ENCODE data around the gene ZNF804A.

ZNF804A gene

GRCh38 chr2:184779777-184780176, 181.4 kb downstream of the ZNF804A start:
- Mint-ChIP-seq H3K4me1 (ENCODE audit: low read depth) (no peaks in the 10 kb centered on the region), H3K9me3 (peaks cover 8% of the 10 kb centered on the region), H3K4me3 (no peak overlapping the region), H3K36me3 (ENCODE audit: low read depth) (no peaks in the 10 kb centered on the region), H3K27ac (no peak overlapping the region), H3K27me3 (no peaks in the 10 kb centered on the region)
- no peak for DNase-seq

DNA sequence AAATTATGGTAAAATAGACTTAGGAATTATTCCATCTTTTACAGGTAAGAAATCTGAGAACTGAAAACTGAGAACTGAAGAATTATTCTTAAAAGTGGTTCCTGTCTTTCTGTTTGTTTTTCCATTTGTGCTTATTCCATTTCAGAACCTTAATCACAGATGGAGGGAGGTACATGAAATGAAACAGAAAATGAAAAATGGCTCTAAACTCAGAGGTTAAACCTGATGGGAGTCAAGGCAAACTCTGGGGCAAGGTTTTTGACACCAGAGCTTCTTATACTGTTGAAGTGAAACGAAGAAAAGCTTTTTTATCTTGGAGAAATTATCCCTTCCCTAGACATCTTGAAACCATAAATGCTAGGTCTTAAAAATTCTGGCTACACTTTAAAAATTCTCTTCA, 182.1 kb downstream of the ZNF804A start:
- Mint-ChIP-seq H3K4me1 (ENCODE audit: low read depth) (no peaks in the 10 kb centered on the region), H3K4me3 (no peak overlapping the region), H3K27me3 (no peaks in the 10 kb centered on the region), H3K9me3 (peaks cover 8% of the 10 kb centered on the region), H3K27ac (no peak overlapping the region), H3K36me3 (ENCODE audit: low read depth) (no peaks in the 10 kb centered on the region)
- DNase-seq = no peak

DNA sequence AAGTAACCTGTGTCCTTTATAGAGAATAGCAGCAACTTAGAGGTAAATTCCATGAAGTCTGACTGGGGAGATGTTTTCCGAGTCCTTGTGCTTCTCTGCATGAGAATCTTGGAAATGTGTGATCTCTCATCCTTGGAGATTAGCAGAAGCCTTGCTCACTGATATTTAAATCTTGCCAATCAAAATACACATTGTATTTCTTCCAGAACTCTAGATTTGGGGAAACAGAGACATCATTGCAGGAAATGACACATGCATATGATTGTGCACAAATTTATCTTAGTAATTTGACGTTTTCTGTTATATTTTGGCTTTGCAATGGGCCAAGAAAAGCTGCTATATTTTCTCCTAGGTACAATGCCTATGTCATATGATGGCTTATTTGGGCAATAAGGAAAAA, 182.6 kb downstream of the ZNF804A start:
- no peaks in the 10 kb centered on the region for H3K4me1 Mint-ChIP-seq (ENCODE audit: low read depth)
- H3K36me3 Mint-ChIP-seq (ENCODE audit: low read depth) = no peaks in the 10 kb centered on the region
- H3K9me3 Mint-ChIP-seq = peaks cover 8% of the 10 kb centered on the region
- H3K27me3 Mint-ChIP-seq = no peaks in the 10 kb centered on the region
- DNase-seq = no peak
- H3K4me3 Mint-ChIP-seq = no peak overlapping the region
- no peak overlapping the region for H3K27ac Mint-ChIP-seq

GRCh38 chr2:184783576-184783975, 185.2 kb downstream of the ZNF804A start:
- Mint-ChIP-seq H3K4me3 (no peak overlapping the region), H3K27ac (no peak overlapping the region), H3K27me3 (no peaks in the 10 kb centered on the region), H3K36me3 (ENCODE audit: low read depth) (no peaks in the 10 kb centered on the region), H3K9me3 (peaks cover 6% of the 10 kb centered on the region), H3K4me1 (ENCODE audit: low read depth) (no peaks in the 10 kb centered on the region)
- DNase-seq = no peak

DNA sequence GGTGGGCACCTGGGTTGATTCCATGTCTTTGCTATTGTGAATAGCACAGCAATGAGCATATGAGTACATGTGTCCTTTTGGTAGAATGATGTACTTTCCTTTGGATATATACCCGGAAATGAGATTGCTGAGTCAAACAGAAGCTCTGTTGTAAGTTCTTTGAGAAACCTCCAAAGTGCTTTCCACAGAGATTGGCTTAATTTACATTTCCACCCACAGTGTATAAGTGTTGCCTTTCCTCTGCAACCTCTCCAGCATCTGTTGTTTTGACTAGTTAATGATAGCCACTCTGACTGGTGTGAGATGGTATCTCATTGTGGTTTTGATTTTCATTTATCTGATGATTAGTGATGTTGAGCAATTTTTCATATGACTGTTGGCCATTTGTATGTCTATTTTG, 194.8 kb downstream of the ZNF804A start:
- no peak for DNase-seq
- Mint-ChIP-seq H3K36me3 (ENCODE audit: low read depth) (no peaks in the 10 kb centered on the region), H3K27ac (no peak overlapping the region), H3K9me3 (peaks cover 20% of the 10 kb centered on the region), H3K27me3 (no peaks in the 10 kb centered on the region), H3K4me3 (no peak overlapping the region), H3K4me1 (ENCODE audit: low read depth) (no peaks in the 10 kb centered on the region)

- H3K36me3 Mint-ChIP-seq (ENCODE audit: low read depth) = no peaks in the 10 kb centered on the region
- H3K9me3 Mint-ChIP-seq = peaks cover 9% of the 10 kb centered on the region
- no peak for DNase-seq
- H3K27me3 Mint-ChIP-seq = no peaks in the 10 kb centered on the region
- H3K27ac Mint-ChIP-seq = no peak overlapping the region
- no peaks in the 10 kb centered on the region for H3K4me1 Mint-ChIP-seq (ENCODE audit: low read depth)
- H3K4me3 Mint-ChIP-seq = no peak overlapping the region
Measured at GRCh38 chr2:184799379-184799778, 201.1 kb downstream of the ZNF804A start.

DNA sequence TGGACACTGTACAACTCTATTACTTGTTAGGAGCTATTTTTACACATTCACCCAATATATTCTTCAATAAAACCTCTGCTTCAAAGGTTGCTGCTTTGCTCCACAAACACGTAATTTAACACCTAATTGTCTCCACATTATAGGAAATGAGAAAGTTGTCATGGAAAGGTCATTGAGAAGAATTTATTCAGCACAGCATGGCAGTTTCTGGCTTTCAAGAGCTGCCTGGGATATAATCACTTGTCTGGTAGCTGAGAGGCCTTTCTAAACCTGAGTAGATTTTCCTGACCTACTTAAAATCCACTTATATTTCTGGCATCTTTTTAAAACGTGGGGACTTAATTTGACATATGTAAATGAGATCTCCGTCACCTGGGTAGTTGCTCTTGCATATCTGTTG, 216.1 kb downstream of the ZNF804A start:
- Mint-ChIP-seq H3K4me1 (ENCODE audit: low read depth) (no peaks in the 10 kb centered on the region), H3K27me3 (no peaks in the 10 kb centered on the region), H3K36me3 (ENCODE audit: low read depth) (no peaks in the 10 kb centered on the region), H3K4me3 (no peak overlapping the region), H3K27ac (no peak overlapping the region), H3K9me3 (peaks cover 9% of the 10 kb centered on the region)
- no peak for DNase-seq

DNA sequence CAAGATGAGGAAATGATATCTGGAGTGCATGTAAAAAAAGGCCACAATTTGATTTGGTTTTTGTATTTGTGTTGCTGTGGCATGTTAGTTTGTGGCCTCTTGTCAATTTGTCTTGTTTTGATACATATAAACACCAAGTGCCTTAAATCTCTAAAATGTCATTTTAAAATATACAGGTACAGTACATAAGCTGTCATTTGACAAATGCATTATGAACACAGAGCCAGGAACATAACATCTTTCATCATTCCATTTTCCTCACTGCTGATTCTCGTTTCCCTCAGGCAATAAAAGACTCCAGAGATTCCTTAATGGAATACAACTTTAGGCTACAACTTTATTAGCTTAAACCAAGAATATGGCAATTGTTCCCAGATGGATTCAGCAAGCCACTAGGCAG, 217.5 kb downstream of the ZNF804A start:
- Mint-ChIP-seq H3K27me3 (no peaks in the 10 kb centered on the region), H3K4me3 (no peak overlapping the region), H3K9me3 (peaks cover 16% of the 10 kb centered on the region), H3K4me1 (ENCODE audit: low read depth) (no peaks in the 10 kb centered on the region), H3K36me3 (ENCODE audit: low read depth) (no peaks in the 10 kb centered on the region), H3K27ac (no peak overlapping the region)
- no peak for DNase-seq

DNA sequence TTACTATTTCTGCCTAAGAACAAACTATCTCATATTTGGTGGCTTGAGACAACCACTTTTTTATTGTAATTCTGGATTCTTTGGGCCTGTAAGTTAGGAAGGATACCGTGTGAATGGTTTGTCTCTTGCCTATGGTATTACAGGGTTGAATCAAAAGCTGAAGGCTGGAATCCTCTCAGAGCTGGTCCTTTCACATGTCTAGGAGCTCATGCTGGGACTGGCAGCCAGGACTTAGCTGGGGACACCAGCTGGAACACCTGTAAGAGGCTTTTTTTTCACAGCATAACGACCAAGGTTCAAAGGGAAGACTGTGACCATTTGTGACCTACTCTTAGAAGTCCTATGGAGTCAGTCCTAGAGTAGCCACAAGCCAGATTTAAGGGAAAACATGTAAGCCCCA, 226.3 kb downstream of the ZNF804A start:
- Mint-ChIP-seq H3K4me1 (ENCODE audit: low read depth) (no peaks in the 10 kb centered on the region), H3K9me3 (peaks cover 10% of the 10 kb centered on the region), H3K4me3 (no peak overlapping the region), H3K27me3 (no peaks in the 10 kb centered on the region), H3K27ac (no peak overlapping the region), H3K36me3 (ENCODE audit: low read depth) (no peaks in the 10 kb centered on the region)
- no peak for DNase-seq

- Mint-ChIP-seq H3K27me3 (no peaks in the 10 kb centered on the region), H3K27ac (no peak overlapping the region), H3K36me3 (ENCODE audit: low read depth) (no peaks in the 10 kb centered on the region), H3K4me3 (no peak overlapping the region), H3K9me3 (no peaks in the 10 kb centered on the region), H3K4me1 (ENCODE audit: low read depth) (no peaks in the 10 kb centered on the region)
- no peak for DNase-seq
Measured at GRCh38 chr2:184830531-184830930, 232.2 kb downstream of the ZNF804A start.

DNA sequence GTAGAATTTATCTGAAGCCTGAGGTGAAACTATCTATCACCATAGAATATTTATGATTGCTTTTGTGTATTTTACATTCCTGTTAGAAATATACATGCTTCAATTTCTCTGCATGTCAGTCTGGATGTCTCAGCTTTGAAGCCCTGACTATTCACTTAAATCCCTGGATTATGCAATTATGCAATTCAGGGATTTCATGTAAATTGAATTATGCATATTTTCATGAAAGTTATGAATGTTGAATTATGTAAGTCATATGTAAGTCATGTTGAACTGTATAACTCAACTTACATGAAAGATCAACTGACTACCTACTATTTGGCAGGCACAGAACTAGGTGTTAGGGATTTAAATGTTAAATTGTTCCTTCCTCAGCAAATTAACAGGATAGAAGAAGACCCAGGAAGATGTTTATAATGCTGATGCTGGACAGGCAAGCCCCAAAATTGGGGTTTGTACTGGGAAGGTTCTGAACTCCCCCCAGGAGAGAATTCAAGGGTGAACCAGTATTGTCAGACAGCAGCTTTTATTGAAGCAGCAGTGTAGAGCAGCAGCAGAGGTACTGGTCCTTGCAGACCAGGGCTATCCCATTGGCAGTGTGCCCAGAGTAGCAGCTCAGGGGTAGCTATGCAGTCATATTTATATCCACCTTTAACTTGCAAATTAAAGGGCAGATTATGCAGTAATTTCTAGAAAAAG, 236.5 kb downstream of the ZNF804A start:
- H3K27ac Mint-ChIP-seq = no peak overlapping the region
- no peaks in the 10 kb centered on the region for H3K27me3 Mint-ChIP-seq
- H3K36me3 Mint-ChIP-seq (ENCODE audit: low read depth) = no peaks in the 10 kb centered on the region
- H3K4me1 Mint-ChIP-seq (ENCODE audit: low read depth) = no peaks in the 10 kb centered on the region
- DNase-seq = no peak
- no peak overlapping the region for H3K4me3 Mint-ChIP-seq
- H3K9me3 Mint-ChIP-seq = no peaks in the 10 kb centered on the region

- H3K4me3 Mint-ChIP-seq = no peak overlapping the region
- no peaks in the 10 kb centered on the region for H3K27me3 Mint-ChIP-seq
- H3K4me1 Mint-ChIP-seq (ENCODE audit: low read depth) = no peaks in the 10 kb centered on the region
- H3K9me3 Mint-ChIP-seq = no peaks in the 10 kb centered on the region
- H3K27ac Mint-ChIP-seq = no peak overlapping the region
- DNase-seq = no peak
- no peaks in the 10 kb centered on the region for H3K36me3 Mint-ChIP-seq (ENCODE audit: low read depth)
Measured at GRCh38 chr2:184835398-184835715, 237.0 kb downstream of the ZNF804A start.

DNA sequence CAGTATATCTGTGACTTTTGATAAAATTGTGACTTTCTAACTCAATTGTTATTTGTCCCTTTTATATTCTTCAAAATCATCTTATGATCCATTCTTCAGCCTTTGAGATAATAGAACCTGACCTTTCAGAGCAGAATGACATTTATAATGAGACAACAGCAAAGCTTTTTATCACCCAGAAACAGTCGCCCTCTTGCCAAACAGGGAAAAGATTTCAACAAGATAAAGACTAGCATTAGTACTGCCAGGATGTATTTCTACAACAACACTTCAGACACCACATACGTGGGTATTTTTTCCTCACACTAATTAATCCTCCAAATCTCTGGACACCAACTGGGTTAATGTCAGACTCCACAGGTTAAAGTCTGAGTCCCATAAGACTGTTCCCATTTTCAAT, 249.0 kb downstream of the ZNF804A start:
- DNase-seq = no peak
- Mint-ChIP-seq H3K36me3 (ENCODE audit: low read depth) (no peaks in the 10 kb centered on the region), H3K9me3 (peaks cover 6% of the 10 kb centered on the region), H3K4me1 (ENCODE audit: low read depth) (no peaks in the 10 kb centered on the region), H3K27ac (no peak overlapping the region), H3K4me3 (no peak overlapping the region), H3K27me3 (no peaks in the 10 kb centered on the region)

DNA sequence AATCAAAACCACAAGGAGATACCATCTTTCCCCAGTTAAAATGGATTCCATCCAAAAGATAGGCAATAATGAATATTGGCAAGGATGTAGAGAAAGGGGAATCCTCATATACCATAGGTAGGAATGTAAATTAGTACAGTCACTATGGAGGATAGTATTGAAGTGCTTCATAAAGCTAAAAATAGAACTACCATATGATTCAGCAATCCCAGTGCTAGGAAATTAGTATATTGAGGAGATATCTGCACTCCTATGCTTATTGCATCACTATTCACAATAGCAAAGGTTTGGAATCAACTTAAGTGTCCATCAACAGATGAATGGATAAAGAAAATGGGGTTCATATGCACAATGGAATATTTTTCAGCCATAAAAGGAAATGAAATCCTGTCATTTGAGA, 251.2 kb downstream of the ZNF804A start:
- DNase-seq = no peak
- H3K4me3 Mint-ChIP-seq = no peak overlapping the region
- H3K36me3 Mint-ChIP-seq (ENCODE audit: low read depth) = no peaks in the 10 kb centered on the region
- no peaks in the 10 kb centered on the region for H3K4me1 Mint-ChIP-seq (ENCODE audit: low read depth)
- H3K9me3 Mint-ChIP-seq = peaks cover 6% of the 10 kb centered on the region
- H3K27ac Mint-ChIP-seq = no peak overlapping the region
- H3K27me3 Mint-ChIP-seq = no peaks in the 10 kb centered on the region

DNA sequence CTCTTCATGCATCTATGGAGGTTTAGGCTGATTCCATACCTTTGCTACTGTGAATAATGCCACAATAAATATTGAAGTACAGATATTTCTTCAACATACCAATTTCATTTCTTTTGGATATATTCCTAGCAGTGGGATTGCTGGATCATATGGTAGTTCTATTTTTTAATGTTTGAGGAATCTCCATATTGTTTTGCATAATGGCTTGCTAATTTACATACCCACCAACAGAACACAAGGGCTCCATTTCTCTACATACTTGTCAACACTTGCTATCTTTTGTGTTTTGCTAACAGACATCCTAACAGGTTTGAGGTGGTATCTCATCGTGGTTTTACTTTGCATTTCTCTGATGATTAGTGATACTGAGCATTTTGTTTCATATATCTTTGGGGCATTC, 253.2 kb downstream of the ZNF804A start:
- Mint-ChIP-seq H3K36me3 (ENCODE audit: low read depth) (no peaks in the 10 kb centered on the region), H3K4me1 (ENCODE audit: low read depth) (no peaks in the 10 kb centered on the region), H3K27ac (no peak overlapping the region), H3K4me3 (no peak overlapping the region), H3K27me3 (no peaks in the 10 kb centered on the region), H3K9me3 (peaks cover 6% of the 10 kb centered on the region)
- no peak for DNase-seq

DNA sequence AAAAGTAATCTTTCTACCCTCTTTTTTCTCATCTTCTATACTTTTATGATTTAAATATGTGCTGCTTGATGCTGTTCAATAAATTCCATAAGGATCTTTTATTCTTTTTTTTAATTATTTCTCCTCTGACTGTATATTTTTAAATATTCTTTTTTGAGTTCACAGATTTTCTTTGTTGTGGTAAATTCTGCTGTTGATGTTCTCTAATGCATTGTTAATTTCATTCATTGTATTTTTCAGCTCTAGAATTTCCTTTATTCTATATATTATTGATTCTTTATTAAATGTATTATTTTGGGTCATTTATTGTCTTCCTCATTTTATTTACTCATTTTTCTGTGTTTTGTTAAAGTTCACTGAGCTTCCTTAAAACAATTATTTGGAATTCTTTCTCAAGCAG, 260.9 kb downstream of the ZNF804A start:
- H3K27ac Mint-ChIP-seq = no peak overlapping the region
- peaks cover 8% of the 10 kb centered on the region for H3K9me3 Mint-ChIP-seq
- H3K4me3 Mint-ChIP-seq = no peak overlapping the region
- H3K4me1 Mint-ChIP-seq (ENCODE audit: low read depth) = no peaks in the 10 kb centered on the region
- no peak for DNase-seq
- H3K36me3 Mint-ChIP-seq (ENCODE audit: low read depth) = no peaks in the 10 kb centered on the region
- H3K27me3 Mint-ChIP-seq = no peaks in the 10 kb centered on the region

All from activated T-cell treated with anti-CD3 and anti-CD28 coated beads, Interleukin-2, amount 50 U/mL, for 24 hours (primary cell).